DLD1 (cell line): ENCODE measurements around the gene SKI.

Experiments
- in situ Hi-C: cut with HindIII; loops from 2 replicates; pipeline ENCODE4 v1.10.0; 2017; ENCODE audit warnings: low sequenced_read_pairs

SKI gene

GRCh38 chr1:2193514-2194281 lies 34.4 kb upstream of the SKI start:
- in situ Hi-C loops = loop anchor here (10.0 kb wide), 3 partner anchors 81 to 201 kb away; partner anchors contain the start of genes MORN1 and RER1

GRCh38 chr1:2194319-2194897 lies 33.7 kb upstream of the SKI start, which contains the start of gene FAAP20:
Gene FAAP20 (minus strand): TSS chr1:2194772. CDS start chr1:2194749, 23 bp downstream.
- in situ Hi-C loops = loop anchor here (10.0 kb wide), 3 partner anchors 80 to 200 kb away; partner anchors contain the start of genes MORN1 and RER1

- in situ Hi-C loops = loop anchor here (10.0 kb wide), 3 partner anchors 80 to 200 kb away; partner anchors contain the start of genes MORN1 and RER1
These were observed 33.0 kb upstream of the SKI start for GRCh38 chr1:2194898-2195673.

- in situ Hi-C loops = loop anchor here (10.0 kb wide), 3 partner anchors 79 to 199 kb away; partner anchors contain the start of genes MORN1 and RER1
These were observed 32.3 kb upstream of the SKI start for GRCh38 chr1:2195785-2196184.

GRCh38 chr1:2196901-2197638 lies 31.0 kb upstream of the SKI start:
- in situ Hi-C loops = loop anchor here (10.0 kb wide), 3 partner anchors 78 to 198 kb away; partner anchors contain the start of genes MORN1 and RER1

- in situ Hi-C loops = loop anchor here (10.0 kb wide), 3 partner anchors 77 to 197 kb away; partner anchors contain the start of genes MORN1 and RER1
These were observed 30.4 kb upstream of the SKI start for GRCh38 chr1:2197707-2198165.

GRCh38 chr1:2198571-2198970 lies 29.5 kb upstream of the SKI start:
- in situ Hi-C loops = loop anchor here (10.0 kb wide), 3 partner anchors 76 to 196 kb away; partner anchors contain the start of genes MORN1 and RER1

GRCh38 chr1:2199042-2199810 lies 28.9 kb upstream of the SKI start:
- in situ Hi-C loops = loop anchor here (10.0 kb wide), 3 partner anchors 76 to 196 kb away; partner anchors contain the start of genes MORN1 and RER1

- in situ Hi-C loops = no loop called here
These were observed 27.7 kb upstream of the SKI start for GRCh38 chr1:2200308-2200943.

- in situ Hi-C loops = no loop called here
These were observed 27.1 kb upstream of the SKI start for GRCh38 chr1:2201062-2201461.

- in situ Hi-C loops = no loop called here
These were observed 26.0 kb upstream of the SKI start for GRCh38 chr1:2202008-2202575.

- in situ Hi-C loops = no loop called here
These were observed 25.1 kb upstream of the SKI start for GRCh38 chr1:2202843-2203601.

- in situ Hi-C loops = no loop called here
These were observed 24.3 kb upstream of the SKI start for GRCh38 chr1:2203671-2204414.

- in situ Hi-C loops = no loop called here
These were observed 23.5 kb upstream of the SKI start for GRCh38 chr1:2204415-2205190.

- in situ Hi-C loops = no loop called here
These were observed 22.7 kb upstream of the SKI start for GRCh38 chr1:2205191-2205952.
